ENCODE results near the gene MT1M.

- TF ChIP-seq CTCF (IDR thresholded peaks at IDR 0.05) (no peak), POLR2AphosphoS5 (IDR thresholded peaks at IDR 0.05; ENCODE audit: low read depth, low read length) (no peak), REST (IDR thresholded peaks at IDR 0.05; ENCODE audit: insufficient read depth in 1 of 2, low read depth in 2 of 2, low read length in 1 of 2) (no peak), SIN3A (IDR thresholded peaks at IDR 0.05; ENCODE audit: borderline replicate concordance, insufficient read depth, low read depth, low read length) (no peak), TCF7L2 (IDR thresholded peaks at IDR 0.05; ENCODE audit: low read depth, low read length) (no peak)
Observed at GRCh38 chr16:56626685-56627084, 5.8 kb upstream of the MT1M start.

Measured in Panc1 (cell line).